Kidney (tissue), 14 donors: ENCODE results near the gene TPK1. TPM values are rescaled to one million over a fixed set of nuclear protein-coding genes. Genes with fewer than 3 reads are reported as not detected.

Experiments
- DNase-seq, 5 donors: peaks; one replicate each; pipeline ENCODE4 v3.0.0-alpha.2; 2013 to 2020
- FAIRE-seq: peaks from 2 replicates; lab custom pipeline; 2012; peaks lifted over from hg19 to GRCh38; lab: Jason Lieb, UNC
- H3K27ac ChIP-seq, 2 donors: one replicate each; pipeline ENCODE4 v1.7.0; 2013; ENCODE audit warnings: low read depth in 2 of 2, low read length in 2 of 2, inconsistent platforms in 1 of 2
- H3K27me3 ChIP-seq: one replicate; pipeline ENCODE4 v1.7.1; 2013; ENCODE audit warnings: low read length, inconsistent platforms; ENCODE audit not compliant: control insufficient read depth, insufficient read depth
- H3K36me3 ChIP-seq, 3 donors: one replicate each; pipeline versions ENCODE4 v1.7.0 to v1.7.1; 2013; ENCODE audit warnings: low read length in 3 of 3, control low read depth in 1 of 3, inconsistent platforms in 1 of 3; ENCODE audit not compliant: insufficient read depth in 3 of 3, control insufficient read depth in 2 of 3
- H3K4me1 ChIP-seq, 3 donors: one replicate each; pipeline versions ENCODE4 v1.7.0 to v1.7.1; 2013; ENCODE audit warnings: low read length in 3 of 3, inconsistent platforms in 1 of 3, low read depth in 1 of 3; ENCODE audit not compliant: control insufficient read depth in 2 of 3, insufficient read depth in 2 of 3
- H3K4me3 ChIP-seq, 3 donors: one replicate each; pipeline versions ENCODE4 v1.7.0 to v1.8.1; 2013; ENCODE audit warnings: low read length in 3 of 3, control low read depth in 1 of 3, inconsistent platforms in 1 of 3
- H3K9ac ChIP-seq, 3 donors: one replicate each; pipeline versions ENCODE4 v1.7.0 to v1.7.1; 2013; ENCODE audit warnings: low read length in 3 of 3, control low read depth in 1 of 3, inconsistent platforms in 1 of 3
- H3K9me3 ChIP-seq, 3 donors: one replicate each; pipeline versions ENCODE4 v1.7.0 to v1.7.1; 2013; ENCODE audit warnings: low read length in 3 of 3, control low read depth in 1 of 3, inconsistent platforms in 1 of 3; ENCODE audit not compliant: control insufficient read depth in 2 of 3, insufficient read depth in 1 of 3
- CTCF ChIP-seq: IDR thresholded peaks from 3 replicates; pipeline ENCODE4 v1.5.1; 2012; ENCODE audit warnings: mild to moderate bottlenecking, moderate library complexity, borderline replicate concordance; ENCODE audit not compliant: insufficient read depth; ENCODE audit errors: extremely low read depth
- intact Hi-C: fragments of 100-400 bp; cut with DNase I; formaldehyde crosslinking; loops from one replicate; pipeline ENCODE4 v1.11.1; 2022
- polyA plus RNA-seq: library from polyadenylated mRNA; stranded (reverse); fragments of 350-450 nt; fragmentation: Illumina TruSeq; extraction: RNeasy Lipid Tissue Mini Kit (QIAGEN cat#74804); gene quantifications from one replicate; pipeline ENCODE4 v1.2.3, GENCODE V29; 2014; ENCODE audit warnings: low read depth, low replicate concordance; ENCODE audit not compliant: insufficient read depth
- total RNA-seq: library from RNA; stranded (reverse); fragmentation: NEBNext Ultra II Directional; extraction: Animal tissue kit (Norgen Biotek cat#: 25700); gene quantifications from one replicate; pipeline ENCODE4 v1.2.1, GENCODE V29; 2021
- donor health status: control.
- donor health status: control.
- donor health status: control.
- donor health status: control.
- donor health status: control.
- donor health status: DM: yes; HTN: yes; CAD: no.
- donor health status: Normal renal cell carcinoma (clear cell type).

TPK1 gene
- total and polyA plus RNA-seq, 2 donors from 2014 or later, result 5.3 to 15.5 TPM

GRCh38 chr7:144481833-144482232, 354.0 kb downstream of the TPK1 start:
- H3K9ac ChIP-seq, result no peak overlapping the region
- no peak overlapping the region for H3K27ac ChIP-seq
- FAIRE-seq (no peak), DNase-seq (peak in 2 of 5 donors; percentile 43 to 69)
- H3K4me1 ChIP-seq, result no peaks in the 10 kb centered on the region
- H3K9me3 ChIP-seq, result no peaks in the 10 kb centered on the region
- intact Hi-C loops, result no loop called here
- H3K27me3 ChIP-seq, result no peaks in the 10 kb centered on the region
- no peak overlapping the region for H3K4me3 ChIP-seq
- no peaks in the 10 kb centered on the region for H3K36me3 ChIP-seq
- no peak for TF ChIP-seq CTCF

- Histone ChIP-seq H3K9ac (no peak overlapping the region), H3K27ac (no peak overlapping the region), H3K27me3 (no peaks in the 10 kb centered on the region), H3K9me3 (no peaks in the 10 kb centered on the region), H3K4me3 (no peak overlapping the region), H3K4me1 (peaks cover 0 to 3% (median 0%) of the 10 kb centered on the region in 3 donors), H3K36me3 (no peaks in the 10 kb centered on the region)
- DNase-seq, result no peak
- TF ChIP-seq CTCF, result no peak
- intact Hi-C loops, result no loop called here
- no peak for FAIRE-seq
These were observed 358.5 kb downstream of the TPK1 start for GRCh38 chr7:144477348-144477747.

GRCh38 chr7:144474800-144475615, 360.8 kb downstream of the TPK1 start:
- DNase-seq (no peak), FAIRE-seq (no peak)
- Histone ChIP-seq H3K36me3 (no peaks in the 10 kb centered on the region), H3K27me3 (no peaks in the 10 kb centered on the region), H3K4me1 (peaks cover 0 to 3% (median 0%) of the 10 kb centered on the region in 3 donors), H3K9ac (no peak overlapping the region), H3K27ac (no peak overlapping the region), H3K4me3 (no peak overlapping the region), H3K9me3 (no peaks in the 10 kb centered on the region)
- intact Hi-C loops, result no loop called here
- no peak for TF ChIP-seq CTCF
